Upper lobe of left lung (tissue), 6 donors: Measurements from ENCODE around the gene EPM2A. TPM values are rescaled to one million over a fixed set of nuclear protein-coding genes. Genes with fewer than 3 reads are reported as not detected.

Experiments used
- ATAC-seq, 2 donors: fragments of 200-7000 bp; cut with Tn5 transposase; one replicate each; pipeline ENCODE4 v1.9.1; 2022; ENCODE audit warnings: mild to moderate bottlenecking in 2 of 2, moderate library complexity in 2 of 2; ENCODE audit not compliant: low FRiP score in 2 of 2
- DNase-seq, 2 donors: peaks; one replicate each; pipeline ENCODE4 v3.0.0-alpha.2; 2019 to 2020
- H3K27ac ChIP-seq, 4 donors: fragments of 200-600 bp; sonication (generic); one replicate each; pipeline ENCODE4 v1.5.1; 2016 to 2019
- H3K27me3 ChIP-seq, 4 donors: fragments of 200-600 bp; sonication (generic); one replicate each; pipeline ENCODE4 v1.5.1; 2017 to 2019
- H3K36me3 ChIP-seq, 4 donors: fragments of 200-600 bp; sonication (generic); one replicate each; pipeline ENCODE4 v1.5.1; 2016 to 2019
- H3K4me1 ChIP-seq, 4 donors: fragments of 200-600 bp; sonication (generic); one replicate each; pipeline ENCODE4 v1.5.1; 2018 to 2019
- H3K4me3 ChIP-seq, 4 donors: fragments of 200-600 bp; sonication (generic); one replicate each; pipeline ENCODE4 v1.5.1; 2017 to 2019; ENCODE audit warnings: mild to moderate bottlenecking in 2 of 4, moderate library complexity in 1 of 4
- H3K9me3 ChIP-seq, 4 donors: fragments of 200-600 bp; sonication (generic); one replicate each; pipeline ENCODE4 v1.5.1; 2018 to 2019
- EP300 ChIP-seq, 4 donors: sonication (generic); formaldehyde crosslinking; IDR thresholded peaks; one replicate each; pipeline ENCODE4 v1.5.1; 2017; ENCODE audit warnings: antibody characterized with exemption in 4 of 4, control low read depth in 2 of 4
- POLR2A ChIP-seq, 4 donors: fragments of 450-650 bp; IDR thresholded peaks; one replicate each; pipeline ENCODE4 v1.5.1; 2016 to 2017; ENCODE audit warnings: antibody characterized with exemption in 4 of 4, mild to moderate bottlenecking in 2 of 4
- POLR2AphosphoS5 ChIP-seq, 2 donors: sonication (generic); formaldehyde crosslinking; IDR thresholded peaks; one replicate each; pipeline ENCODE4 v1.5.1; 2017; ENCODE audit warnings: antibody characterized with exemption in 2 of 2
- WGBS, 2 donors: methylation state at CpG; one replicate each; pipeline ENCODE4 v1.1.5; 2017 to 2018; 5-methylcytosine and 5-hydroxymethylcytosine counted together
- total RNA-seq, 6 donors: library from RNA; depleted of rRNA in 4 of 6; stranded (reverse); fragments of >200 nt in 4 of 6; gene quantifications; one replicate each; pipeline versions ENCODE4 v1.1.0 to v1.2.1, GENCODE V29; 2016 to 2021
- TF ChIP-seq, protein P1 (sequence below), 6 experiments: fragments of 450-650 bp in 4 of 6; fragments of 200-600 bp in 2 of 6; sonication (generic) in 2 of 6; IDR thresholded peaks; one replicate each; pipeline ENCODE4 v1.5.1; 2016 to 2019; ENCODE audit warnings: antibody characterized with exemption in 6 of 6
- donor health status: DM: no; HTN: no; CAD: no; lungs with moderate emphysema.
- donor health status: DM: no; HTN: yes; CAD: no; lungs with severe emphysema.

EPM2A gene
- total RNA-seq, 6 donors from 2014 or later, result 9.3 to 27.7 (median 21.0) TPM

- Histone ChIP-seq H3K9me3 (no peaks in the 10 kb centered on the region), H3K4me1 (no peaks in the 10 kb centered on the region), H3K27me3 (no peaks in the 10 kb centered on the region), H3K27ac (no peak overlapping the region), H3K4me3 (no peak overlapping the region), H3K36me3 (no peaks in the 10 kb centered on the region)
- TF ChIP-seq POLR2A (IDR thresholded peaks at IDR 0.05) (no peak), POLR2AphosphoS5 (IDR thresholded peaks at IDR 0.05) (no peak), EP300 (IDR thresholded peaks at IDR 0.05) (no peak)
- TF ChIP-seq, protein P1, sequence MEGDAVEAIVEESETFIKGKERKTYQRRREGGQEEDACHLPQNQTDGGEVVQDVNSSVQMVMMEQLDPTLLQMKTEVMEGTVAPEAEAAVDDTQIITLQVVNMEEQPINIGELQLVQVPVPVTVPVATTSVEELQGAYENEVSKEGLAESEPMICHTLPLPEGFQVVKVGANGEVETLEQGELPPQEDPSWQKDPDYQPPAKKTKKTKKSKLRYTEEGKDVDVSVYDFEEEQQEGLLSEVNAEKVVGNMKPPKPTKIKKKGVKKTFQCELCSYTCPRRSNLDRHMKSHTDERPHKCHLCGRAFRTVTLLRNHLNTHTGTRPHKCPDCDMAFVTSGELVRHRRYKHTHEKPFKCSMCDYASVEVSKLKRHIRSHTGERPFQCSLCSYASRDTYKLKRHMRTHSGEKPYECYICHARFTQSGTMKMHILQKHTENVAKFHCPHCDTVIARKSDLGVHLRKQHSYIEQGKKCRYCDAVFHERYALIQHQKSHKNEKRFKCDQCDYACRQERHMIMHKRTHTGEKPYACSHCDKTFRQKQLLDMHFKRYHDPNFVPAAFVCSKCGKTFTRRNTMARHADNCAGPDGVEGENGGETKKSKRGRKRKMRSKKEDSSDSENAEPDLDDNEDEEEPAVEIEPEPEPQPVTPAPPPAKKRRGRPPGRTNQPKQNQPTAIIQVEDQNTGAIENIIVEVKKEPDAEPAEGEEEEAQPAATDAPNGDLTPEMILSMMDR (IDR thresholded peaks at IDR 0.05), result no peak
- ATAC-seq (no peak), DNase-seq (no peak)
- WGBS, 2 donors, result 80 to 89% methylated on average over 7 of the region's 7 CpGs
Measured at GRCh38 chr6:145620088-145620487, 115.2 kb downstream of the EPM2A start.

GRCh38 chr6:145609521-145609920 lies 125.8 kb downstream of the EPM2A start:
- H3K36me3 ChIP-seq, result no peaks in the 10 kb centered on the region
- no peaks in the 10 kb centered on the region for H3K27me3 ChIP-seq
- no peak overlapping the region for H3K4me3 ChIP-seq
- 59 to 79% methylated on average over 1 of the region's 1 CpG for WGBS, 2 donors
- TF ChIP-seq, protein P1 (IDR thresholded peaks at IDR 0.05), result no peak
- TF ChIP-seq POLR2AphosphoS5 (IDR thresholded peaks at IDR 0.05), result no peak
- no peak for TF ChIP-seq EP300 (IDR thresholded peaks at IDR 0.05)
- no peak for TF ChIP-seq POLR2A (IDR thresholded peaks at IDR 0.05)
- no peak for DNase-seq
- ATAC-seq, result no peak
- H3K9me3 ChIP-seq, result no peaks in the 10 kb centered on the region
- H3K4me1 ChIP-seq, result no peaks in the 10 kb centered on the region
- H3K27ac ChIP-seq, result no peak overlapping the region

DNA sequence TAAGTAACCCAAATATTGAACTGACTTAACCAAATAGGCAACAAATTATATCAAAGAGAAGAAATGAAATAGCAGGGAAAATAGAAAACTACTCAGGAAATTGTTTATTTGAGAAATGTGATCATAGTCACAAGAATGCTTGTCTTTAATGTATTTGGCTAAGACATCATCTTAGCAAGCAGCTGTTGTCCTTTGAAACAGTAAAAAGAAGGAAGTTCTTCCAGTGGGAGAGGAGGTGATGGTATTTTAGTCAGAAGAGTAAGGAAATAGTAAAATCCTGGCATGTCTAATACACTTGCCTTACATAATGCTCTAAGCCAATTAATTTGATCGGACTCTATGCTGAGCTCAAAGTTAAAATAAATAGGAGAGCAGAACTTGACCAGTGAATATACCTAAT lies 126.5 kb downstream of the EPM2A start:
- Histone ChIP-seq H3K36me3 (no peaks in the 10 kb centered on the region), H3K27ac (no peak overlapping the region), H3K4me1 (no peaks in the 10 kb centered on the region), H3K27me3 (no peaks in the 10 kb centered on the region), H3K9me3 (no peaks in the 10 kb centered on the region), H3K4me3 (no peak overlapping the region)
- ATAC-seq (no peak), DNase-seq (no peak)
- WGBS, 2 donors, result 70 to 82% methylated on average over 1 of the region's 1 CpG
- TF ChIP-seq, protein P1 (IDR thresholded peaks at IDR 0.05), result no peak
- TF ChIP-seq POLR2A (IDR thresholded peaks at IDR 0.05) (no peak), EP300 (IDR thresholded peaks at IDR 0.05) (no peak), POLR2AphosphoS5 (IDR thresholded peaks at IDR 0.05) (no peak)

- DNase-seq, result no peak
- Histone ChIP-seq H3K36me3 (no peaks in the 10 kb centered on the region), H3K4me3 (no peak overlapping the region), H3K27ac (no peak overlapping the region), H3K9me3 (no peaks in the 10 kb centered on the region), H3K27me3 (no peaks in the 10 kb centered on the region), H3K4me1 (no peaks in the 10 kb centered on the region)
- TF ChIP-seq EP300 (IDR thresholded peaks at IDR 0.05) (no peak), POLR2AphosphoS5 (IDR thresholded peaks at IDR 0.05) (no peak), POLR2A (IDR thresholded peaks at IDR 0.05) (no peak)
- TF ChIP-seq, protein P1 (IDR thresholded peaks at IDR 0.05), result no peak
- ATAC-seq, result no peak
- WGBS, 2 donors, result 86 to 88% methylated on average over 1 of the region's 1 CpG
Measured at GRCh38 chr6:145603991-145604390, 131.3 kb downstream of the EPM2A start.

DNA sequence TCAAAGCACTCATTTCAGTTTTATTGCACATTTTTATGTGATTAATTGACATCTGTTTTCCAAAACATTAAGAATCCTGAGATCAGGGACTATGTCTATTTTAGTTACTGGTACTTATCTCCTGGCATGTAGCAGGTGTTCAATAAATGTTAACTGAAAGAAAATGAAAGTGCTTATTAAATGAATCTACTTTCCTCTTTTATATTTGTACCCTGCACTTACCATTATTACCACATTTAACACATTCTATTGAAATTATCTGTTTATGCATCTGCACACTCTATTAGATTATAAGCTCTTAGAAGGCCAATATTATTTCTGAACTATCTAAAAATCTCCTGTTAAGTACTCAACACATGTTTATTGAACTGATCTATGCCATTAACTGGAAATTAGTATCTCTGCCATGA lies 131.9 kb downstream of the EPM2A start:
- TF ChIP-seq POLR2AphosphoS5 (IDR thresholded peaks at IDR 0.05) (no peak), POLR2A (IDR thresholded peaks at IDR 0.05) (no peak), EP300 (IDR thresholded peaks at IDR 0.05) (no peak)
- TF ChIP-seq, protein P1 (IDR thresholded peaks at IDR 0.05), result no peak
- ATAC-seq (no peak), DNase-seq (no peak)
- H3K4me3 ChIP-seq, result no peak overlapping the region
- H3K27me3 ChIP-seq, result no peaks in the 10 kb centered on the region
- no peak overlapping the region for H3K27ac ChIP-seq
- H3K9me3 ChIP-seq, result no peaks in the 10 kb centered on the region
- H3K36me3 ChIP-seq, result no peaks in the 10 kb centered on the region
- H3K4me1 ChIP-seq, result no peaks in the 10 kb centered on the region
